Prostate gland (tissue), 2 donors: ENCODE results near the gene SNUPN. TPM values are rescaled to one million over a fixed set of nuclear protein-coding genes. Genes with fewer than 3 reads are reported as not detected.
A peak's percentile ranks its signal among the peaks of the same experiment; 100 is the strongest.

Source experiments
- DNase-seq: peaks from one replicate; pipeline ENCODE4 v3.0.0-alpha.2; 2019; ENCODE audit warnings: low spot score
- H3K27ac ChIP-seq, 2 donors: fragments of 200-600 bp; sonication (generic); 2 replicates each; pipeline ENCODE4 v1.5.1; 2017 to 2019
- H3K27me3 ChIP-seq: fragments of 200-600 bp; sonication (generic); replicated peaks from 2 replicates; pipeline ENCODE4 v1.5.1; 2019; ENCODE audit not compliant: insufficient read depth
- H3K36me3 ChIP-seq, 2 donors: fragments of 200-600 bp; sonication (generic); 1 replicate in 1 of 2; 2 replicates in 1 of 2; pipeline versions ENCODE4 v1.5.1 to v1.8.1; 2017 to 2019
- H3K4me1 ChIP-seq: fragments of 200-600 bp; sonication (generic); replicated peaks from 2 replicates; pipeline ENCODE4 v1.5.1; 2019
- H3K4me3 ChIP-seq, 2 donors: fragments of 200-600 bp; sonication (generic); 2 replicates each; pipeline ENCODE4 v1.5.1; 2017 to 2019
- H3K9me3 ChIP-seq: fragments of 200-600 bp; sonication (generic); 2 replicates; pipeline ENCODE4 v1.5.1; 2017
- POLR2A ChIP-seq: fragments of 450-650 bp; IDR thresholded peaks from one replicate; pipeline ENCODE4 v1.6.1; 2016; ENCODE audit warnings: antibody characterized with exemption, mild to moderate bottlenecking
- POLR2AphosphoS5 ChIP-seq: sonication (generic); formaldehyde crosslinking; IDR thresholded peaks from one replicate; pipeline ENCODE4 v1.6.1; 2017; ENCODE audit warnings: antibody characterized with exemption
- WGBS: methylation state at CpG from one replicate; pipeline ENCODE4 v1.1.5; 2018; 5-methylcytosine and 5-hydroxymethylcytosine counted together
- intact Hi-C: fragments of 100-400 bp; cut with DNase I; formaldehyde crosslinking; loops from one replicate; pipeline ENCODE4 v1.14.2; 2022
- total RNA-seq, 2 donors: library from RNA; depleted of rRNA; stranded (reverse); fragments of >200 nt; gene quantifications; one replicate each; pipeline ENCODE4 v1.1.0, GENCODE V29; 2016
- TF ChIP-seq, protein P1 (sequence below), 4 experiments: fragments of 200-600 bp in 2 of 4; fragments of 450-650 bp in 2 of 4; sonication (generic) in 2 of 4; IDR thresholded peaks; 1 replicate in 3 of 4; 2 replicates in 1 of 4; pipeline ENCODE4 v1.5.1; 2016 to 2019; ENCODE audit warnings: antibody characterized with exemption in 4 of 4, mild to moderate bottlenecking in 2 of 4, moderate library complexity in 2 of 4

Gene SNUPN
- total RNA-seq, 2 donors from 2014 or later, result 17.7 to 21.6 TPM

DNA sequence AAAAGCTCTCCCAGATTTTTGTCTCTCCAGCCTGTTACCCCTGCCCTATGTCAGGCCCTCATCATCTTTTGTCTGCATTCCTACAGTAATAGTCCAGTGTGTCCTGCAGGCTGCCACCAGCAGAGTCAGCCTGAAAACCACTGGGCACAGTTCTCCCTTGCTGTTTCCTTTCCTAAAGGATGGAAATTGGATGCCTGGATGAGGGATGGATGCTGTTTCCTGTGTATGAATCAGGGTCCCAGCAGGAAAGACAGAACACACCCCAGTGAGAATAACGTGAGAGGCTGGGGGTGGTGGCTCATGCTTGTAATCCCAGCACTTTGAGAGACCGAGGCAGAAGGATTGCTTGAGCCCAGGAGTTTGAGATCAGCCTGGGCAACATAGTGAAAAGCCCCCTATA is 18.9 kb upstream of the SNUPN start:
- Histone ChIP-seq H3K9me3 (no peaks in the 10 kb centered on the region), H3K36me3 (no peaks in the 10 kb centered on the region), H3K27me3 (no peaks in the 10 kb centered on the region), H3K4me1 (peaks cover 17% of the 10 kb centered on the region), H3K27ac (no peak overlapping the region), H3K4me3 (no peak overlapping the region)
- DNase-seq, result no peak
- intact Hi-C loops, result loop anchor here (5.0 kb wide), 1 partner anchor 93 kb away; no protein-coding TSS in a partner anchor
- 85% methylated on average over 2 of the region's 2 CpGs for WGBS
- TF ChIP-seq, protein P1, sequence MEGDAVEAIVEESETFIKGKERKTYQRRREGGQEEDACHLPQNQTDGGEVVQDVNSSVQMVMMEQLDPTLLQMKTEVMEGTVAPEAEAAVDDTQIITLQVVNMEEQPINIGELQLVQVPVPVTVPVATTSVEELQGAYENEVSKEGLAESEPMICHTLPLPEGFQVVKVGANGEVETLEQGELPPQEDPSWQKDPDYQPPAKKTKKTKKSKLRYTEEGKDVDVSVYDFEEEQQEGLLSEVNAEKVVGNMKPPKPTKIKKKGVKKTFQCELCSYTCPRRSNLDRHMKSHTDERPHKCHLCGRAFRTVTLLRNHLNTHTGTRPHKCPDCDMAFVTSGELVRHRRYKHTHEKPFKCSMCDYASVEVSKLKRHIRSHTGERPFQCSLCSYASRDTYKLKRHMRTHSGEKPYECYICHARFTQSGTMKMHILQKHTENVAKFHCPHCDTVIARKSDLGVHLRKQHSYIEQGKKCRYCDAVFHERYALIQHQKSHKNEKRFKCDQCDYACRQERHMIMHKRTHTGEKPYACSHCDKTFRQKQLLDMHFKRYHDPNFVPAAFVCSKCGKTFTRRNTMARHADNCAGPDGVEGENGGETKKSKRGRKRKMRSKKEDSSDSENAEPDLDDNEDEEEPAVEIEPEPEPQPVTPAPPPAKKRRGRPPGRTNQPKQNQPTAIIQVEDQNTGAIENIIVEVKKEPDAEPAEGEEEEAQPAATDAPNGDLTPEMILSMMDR (IDR thresholded peaks at IDR 0.05), result no peak
- TF ChIP-seq POLR2AphosphoS5 (no peak), POLR2A (no peak)

DNA sequence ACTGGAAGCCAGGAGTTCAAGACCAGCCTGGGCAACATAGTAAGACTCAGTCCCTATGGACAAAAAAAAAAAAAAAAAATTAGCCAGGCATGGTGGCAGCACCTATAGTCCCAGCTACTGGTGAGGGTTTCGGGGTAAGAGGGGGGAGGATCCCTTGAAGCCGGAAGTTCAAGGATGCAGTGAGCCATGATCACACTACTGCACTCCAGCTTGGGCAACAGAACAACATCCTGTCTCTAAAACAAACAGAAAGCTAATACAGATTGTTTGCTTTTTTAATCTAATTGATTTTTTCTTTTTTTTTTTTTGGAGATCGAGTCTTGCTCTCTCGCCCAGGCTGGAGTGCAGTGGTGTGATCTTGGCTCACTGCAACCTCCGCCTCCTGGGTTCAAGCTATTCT is 16.1 kb upstream of the SNUPN start:
- Histone ChIP-seq H3K27me3 (no peaks in the 10 kb centered on the region), H3K36me3 (no peaks in the 10 kb centered on the region), H3K4me3 (no peak overlapping the region), H3K27ac (no peak overlapping the region), H3K9me3 (no peaks in the 10 kb centered on the region), H3K4me1 (peaks cover 16% of the 10 kb centered on the region)
- WGBS, result 92% methylated on average over 5 of the region's 5 CpGs
- TF ChIP-seq, protein P1 (IDR thresholded peaks at IDR 0.05), result no peak
- no peak for TF ChIP-seq POLR2A
- TF ChIP-seq POLR2AphosphoS5, result no peak
- DNase-seq, result no peak
- intact Hi-C loops, result loop anchor here (5.0 kb wide), 1 partner anchor 96 kb away; no protein-coding TSS in a partner anchor

DNA sequence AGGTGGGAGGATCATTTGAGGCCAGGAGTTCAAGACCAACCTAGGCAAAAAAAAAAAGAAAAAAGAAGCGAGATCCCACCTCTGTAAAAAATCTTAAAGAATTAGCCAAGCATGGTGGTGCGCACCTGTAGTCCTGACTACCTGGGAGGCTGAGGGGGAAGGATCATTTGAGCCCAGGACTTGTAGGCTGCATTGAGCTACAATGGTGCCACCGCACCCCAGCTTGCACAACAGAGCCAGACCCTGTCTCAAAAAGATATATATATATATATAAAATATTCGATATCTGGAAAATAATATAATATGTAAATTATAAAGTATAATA is 15.6 kb upstream of the SNUPN start:
- Histone ChIP-seq H3K4me3 (no peak overlapping the region), H3K4me1 (peaks cover 12% of the 10 kb centered on the region), H3K36me3 (no peaks in the 10 kb centered on the region), H3K27me3 (no peaks in the 10 kb centered on the region), H3K27ac (peak overlapping the region in 1 of 2 donors; percentile 82), H3K9me3 (no peaks in the 10 kb centered on the region)
- intact Hi-C loops, result loop anchor here (5.0 kb wide), 1 partner anchor 96 kb away; no protein-coding TSS in a partner anchor
- WGBS, result 67% methylated on average over 4 of the region's 4 CpGs
- TF ChIP-seq, protein P1 (IDR thresholded peaks at IDR 0.05), result no peak
- TF ChIP-seq POLR2A (no peak), POLR2AphosphoS5 (no peak)
- no peak for DNase-seq

DNA sequence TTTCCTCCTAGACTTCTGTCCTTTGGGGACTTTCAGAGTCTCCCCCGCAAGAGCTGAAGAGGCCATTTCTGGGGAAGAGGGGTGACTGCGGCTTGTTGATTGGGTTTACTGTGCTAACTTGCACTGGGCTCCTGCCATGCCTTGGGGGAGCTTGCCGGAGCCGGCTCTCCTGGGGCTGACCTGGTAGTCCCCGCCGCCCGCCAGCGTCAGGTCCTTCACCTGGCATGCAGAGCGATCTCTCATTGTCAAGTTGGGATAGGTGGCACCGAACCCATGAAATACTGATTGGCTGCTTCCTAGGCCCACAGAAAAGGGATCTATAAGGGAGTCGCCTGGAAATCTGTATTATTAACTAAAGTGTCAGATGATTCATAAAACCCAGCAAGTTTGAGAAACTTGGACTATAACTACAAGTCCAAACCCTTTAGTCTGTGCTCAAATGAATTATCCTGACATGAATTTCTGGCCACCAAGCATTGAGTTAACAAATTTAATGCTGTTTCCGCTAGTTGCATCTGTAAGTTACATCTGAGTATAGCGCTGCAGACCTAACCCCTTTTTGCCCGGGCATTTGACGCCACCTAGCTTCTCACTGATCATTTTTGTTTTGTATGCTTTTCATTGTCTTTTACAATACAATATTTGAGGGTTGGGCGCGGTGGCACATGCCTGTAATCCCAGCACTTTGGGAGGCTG is 15.1 kb upstream of the SNUPN start:
- Histone ChIP-seq H3K9me3 (no peaks in the 10 kb centered on the region), H3K4me3 (peak overlapping the region; percentile 62 to 89), H3K27me3 (no peaks in the 10 kb centered on the region), H3K27ac (peak overlapping the region; percentile 82 to 88), H3K36me3 (no peaks in the 10 kb centered on the region), H3K4me1 (peaks cover 12% of the 10 kb centered on the region)
- intact Hi-C loops, result loop anchor here (5.0 kb wide), 1 partner anchor 97 kb away; no protein-coding TSS in a partner anchor
- DNase-seq, result no peak
- 4% methylated on average over 17 of the region's 17 CpGs for WGBS
- TF ChIP-seq, protein P1 (IDR thresholded peaks at IDR 0.05), result no peak
- no peak for TF ChIP-seq POLR2A
- TF ChIP-seq POLR2AphosphoS5, result no peak
